ENCODE results near the gene TNFRSF8. TPM values are rescaled to one million over a fixed set of nuclear protein-coding genes. Genes with fewer than 3 reads are reported as not detected.

The TNFRSF8 gene
- total RNA-seq, 1 experiment from 2014 or later: 0.13 TPM

- POLR2A ChIA-PET: interaction anchor here (0.6 kb wide), 2 partner anchors 96 to 135 kb away, joined by 3 to 13 read pairs; no protein-coding TSS in a partner anchor
- peak; percentile 76 for DNase-seq (ENCODE audit: low read depth, low spot score)
- no peaks in the 10 kb centered on the region for H3K27me3 ChIP-seq (ENCODE audit: control insufficient read depth, insufficient read depth, low read length)
- ATAC-seq: peak; percentile 69
- no peaks in the 10 kb centered on the region for H3K36me3 ChIP-seq (ENCODE audit: control insufficient read depth, insufficient read depth, low read length)
- no peaks in the 10 kb centered on the region for H3K9me3 ChIP-seq (ENCODE audit: control insufficient read depth, insufficient read depth, low read depth, low read length)
- no peak for TF ChIP-seq TCF7L2 (IDR thresholded peaks at IDR 0.05; ENCODE audit: low read depth, low read length)
- peak; percentile 98 for TF ChIP-seq CTCF (IDR thresholded peaks at IDR 0.05)
- TF ChIP-seq REST (IDR thresholded peaks at IDR 0.05; ENCODE audit: insufficient read depth in 1 of 2, low read depth in 2 of 2, low read length in 1 of 2): no peak
- no TSS peak for BruUV-seq (replicated peaks)
- in situ Hi-C loops (cut with HindIII; ENCODE audit: low pct_unique_long_range_greater_than_20kb, low sequenced_read_pairs) (no loop called here), intact Hi-C loops (cut with micrococcal nuclease; ENCODE audit: unreplicated experiment) (loop anchor here (1.0 kb wide), 1 partner anchor 83 kb away; no protein-coding TSS in a partner anchor)
- H3K4me1 ChIP-seq (ENCODE audit: control insufficient read depth, insufficient read depth, low read length): no peaks in the 10 kb centered on the region
- H3K4me3 ChIP-seq (ENCODE audit: low read depth in 2 of 2, low read length in 2 of 2): no peak overlapping the region
- H3K27ac ChIP-seq (ENCODE audit: low read length): no peak overlapping the region
- CTCF ChIA-PET: interaction anchor here (0.6 to 2.4 kb wide), 22 partner anchors 10 to 1269 kb away, joined by 3 to 19 read pairs (median 3); no protein-coding TSS in a partner anchor
These were observed 61.8 kb downstream of the TNFRSF8 start for GRCh38 chr1:12124693-12125421.

- ATAC-seq (peak; percentile 52; the same call in 1 of the 2 replicates), DNase-seq (ENCODE audit: low read depth, low spot score) (no peak)
- Histone ChIP-seq H3K27me3 (ENCODE audit: control insufficient read depth, insufficient read depth, low read length) (no peaks in the 10 kb centered on the region), H3K4me1 (ENCODE audit: control insufficient read depth, insufficient read depth, low read length) (no peaks in the 10 kb centered on the region), H3K36me3 (ENCODE audit: control insufficient read depth, insufficient read depth, low read length) (no peaks in the 10 kb centered on the region), H3K9me3 (ENCODE audit: control insufficient read depth, insufficient read depth, low read depth, low read length) (no peaks in the 10 kb centered on the region), H3K4me3 (ENCODE audit: low read depth in 2 of 2, low read length in 2 of 2) (no peak overlapping the region), H3K27ac (ENCODE audit: low read length) (no peak overlapping the region)
- BruUV-seq (replicated peaks): no TSS peak
- in situ Hi-C loops (cut with HindIII; ENCODE audit: low pct_unique_long_range_greater_than_20kb, low sequenced_read_pairs) (no loop called here), intact Hi-C loops (cut with micrococcal nuclease; ENCODE audit: unreplicated experiment) (loop anchor here (1.0 kb wide), 1 partner anchor 83 kb away; no protein-coding TSS in a partner anchor)
- TF ChIP-seq SIN3A (IDR thresholded peaks at IDR 0.05; ENCODE audit: borderline replicate concordance, insufficient read depth, low read depth, low read length): no peak
- TF ChIP-seq TCF7L2 (IDR thresholded peaks at IDR 0.05; ENCODE audit: low read depth, low read length): no peak
- no peak for TF ChIP-seq POLR2AphosphoS5 (IDR thresholded peaks at IDR 0.05; ENCODE audit: low read depth, low read length)
- no peak for TF ChIP-seq CTCF (IDR thresholded peaks at IDR 0.05)
- TF ChIP-seq REST (IDR thresholded peaks at IDR 0.05; ENCODE audit: insufficient read depth in 1 of 2, low read depth in 2 of 2, low read length in 1 of 2): no peak
- POLR2A ChIA-PET: no interaction called here
- CTCF ChIA-PET: interaction anchor here (0.6 to 2.4 kb wide), 10 partner anchors 11 to 93 kb away, joined by 3 to 19 read pairs (median 4); no protein-coding TSS in a partner anchor
These were observed 62.6 kb downstream of the TNFRSF8 start for GRCh38 chr1:12125422-12126355.

Data from Panc1 (cell line).